ENCODE data around the gene KCNJ12.
"Not testable (repeated sequence)": the region's sequence is repeated elsewhere in the genome, so short reads cannot be mapped to it uniquely, and the experiment has no call there.

KCNJ12 gene

DNA sequence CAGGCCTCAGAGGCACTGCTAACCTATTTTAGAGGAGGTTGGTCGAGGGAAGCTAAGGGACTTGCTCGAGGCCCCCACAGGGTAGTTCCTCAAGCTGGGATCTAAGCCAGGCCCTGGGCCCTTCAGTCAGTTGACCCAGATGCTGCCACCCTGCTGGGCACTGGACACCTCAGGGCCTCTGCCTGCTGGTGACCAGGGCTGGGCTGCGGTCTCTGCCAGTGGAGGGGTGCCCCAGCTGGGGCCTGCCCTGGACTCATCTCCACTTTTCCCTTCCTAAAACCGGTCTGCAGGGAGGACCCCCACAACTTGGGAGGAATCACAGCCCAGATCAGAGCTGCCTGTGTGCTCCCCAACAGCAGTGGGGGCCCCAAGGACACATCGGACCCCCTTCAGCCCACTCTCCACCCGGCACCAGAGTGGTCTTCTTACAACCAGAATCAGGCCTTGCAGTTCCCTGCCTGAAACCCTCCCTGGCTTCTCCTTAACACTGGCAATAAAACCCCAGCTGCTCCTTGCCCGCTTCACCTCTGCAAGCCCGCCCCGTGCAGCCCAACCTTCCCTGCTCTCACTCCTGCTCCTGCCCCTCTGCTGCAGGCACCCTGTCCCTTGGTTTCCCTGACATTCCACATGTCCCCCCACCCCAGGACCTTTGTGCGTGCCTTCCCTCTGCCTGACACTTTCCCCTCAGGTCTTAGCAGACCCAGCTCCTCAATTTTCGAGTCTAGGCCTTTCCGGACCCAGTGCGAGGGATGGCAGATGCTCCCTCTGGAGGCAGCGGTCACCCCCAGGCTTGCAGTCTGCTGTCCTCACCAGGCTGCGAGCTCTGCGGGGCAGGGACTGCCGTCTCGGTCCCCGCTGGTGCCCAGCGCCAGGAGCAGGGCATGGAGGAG is 45.5 kb downstream of the KCNJ12 start:
- H3K27ac ChIP-seq (ENCODE audit: low read depth, low read length); H3K36me3 ChIP-seq (ENCODE audit: insufficient read depth, low read length); H3K9ac ChIP-seq (ENCODE audit: low read depth, low read length); H3K4me3 ChIP-seq (ENCODE audit: low read length); H3K4me1 ChIP-seq (ENCODE audit: insufficient read depth, low read length); H3K27me3 ChIP-seq (ENCODE audit: insufficient read depth, low read length); H3K9me3 ChIP-seq (ENCODE audit: insufficient read depth, low read depth, low read length): not testable (repeated sequence)
- 87% methylated on average over 20 of the region's 20 CpGs for WGBS

DNA sequence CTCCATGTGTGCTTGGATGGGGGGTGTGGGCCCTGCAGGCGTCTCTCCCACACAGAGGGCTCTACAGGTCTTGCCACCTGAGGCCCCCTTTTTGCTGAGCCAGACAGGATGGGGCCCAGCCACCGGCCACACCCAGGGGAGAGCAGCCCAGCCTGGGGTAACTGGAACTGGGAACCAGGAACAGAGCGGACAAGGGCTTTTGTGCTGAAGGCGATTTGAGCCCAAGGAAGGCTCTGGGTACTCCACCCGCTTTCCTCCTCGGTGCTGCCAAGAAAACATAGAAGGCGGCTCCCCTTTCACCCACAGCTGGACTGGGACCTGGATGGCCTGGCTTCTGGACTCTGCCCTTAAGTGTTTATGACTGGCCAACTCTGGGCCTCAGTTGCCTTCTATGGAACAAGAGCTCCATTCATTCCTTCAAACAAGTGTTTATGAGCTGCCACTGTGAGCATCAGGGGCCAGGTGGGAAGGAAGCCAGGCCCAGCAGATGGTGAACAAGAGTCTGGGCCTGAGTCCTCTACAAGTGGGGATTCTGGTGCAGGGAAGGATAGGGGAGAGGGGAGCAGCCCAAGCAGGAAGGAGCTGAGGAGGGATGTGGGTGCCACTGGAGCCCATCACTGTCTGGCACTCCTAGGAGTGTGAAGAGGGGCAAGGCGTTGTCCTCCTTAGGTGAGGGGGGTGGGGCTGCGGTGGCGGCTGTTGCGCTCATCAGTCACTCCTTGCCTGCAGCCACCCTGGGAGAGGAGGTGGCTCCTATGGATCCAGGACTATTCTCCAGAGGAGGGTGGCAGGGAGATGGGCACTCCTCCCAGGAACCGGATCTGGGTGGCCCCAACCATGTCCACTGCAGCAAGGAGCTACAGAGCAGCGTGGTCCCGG is 46.4 kb downstream of the KCNJ12 start:
- H3K9ac ChIP-seq (ENCODE audit: low read depth, low read length); H3K27me3 ChIP-seq (ENCODE audit: insufficient read depth, low read length); H3K27ac ChIP-seq (ENCODE audit: low read depth, low read length); H3K36me3 ChIP-seq (ENCODE audit: insufficient read depth, low read length); H3K4me1 ChIP-seq (ENCODE audit: insufficient read depth, low read length); H3K4me3 ChIP-seq (ENCODE audit: low read length); H3K9me3 ChIP-seq (ENCODE audit: insufficient read depth, low read depth, low read length): not testable (repeated sequence)
- WGBS: 82% methylated on average over 9 of the region's 14 CpGs

DNA sequence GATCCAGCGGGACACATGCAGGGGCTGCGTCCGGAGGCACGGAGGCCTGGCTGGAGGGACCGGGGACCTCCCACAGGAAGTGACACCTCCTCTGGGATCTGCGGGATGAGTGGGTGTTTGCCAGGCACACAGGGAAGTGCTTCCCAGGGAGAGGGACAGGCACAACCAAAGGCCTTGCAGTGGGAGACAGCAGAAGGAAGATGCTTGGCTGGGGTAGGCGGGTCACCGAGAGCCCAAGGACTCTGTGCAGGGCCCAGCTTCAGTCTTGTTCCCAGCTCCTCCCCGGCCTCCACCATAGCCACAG is 47.0 kb downstream of the KCNJ12 start:
- not testable (repeated sequence) for H3K27me3 ChIP-seq (ENCODE audit: insufficient read depth, low read length); H3K9me3 ChIP-seq (ENCODE audit: insufficient read depth, low read depth, low read length); H3K27ac ChIP-seq (ENCODE audit: low read depth, low read length); H3K36me3 ChIP-seq (ENCODE audit: insufficient read depth, low read length); H3K4me3 ChIP-seq (ENCODE audit: low read length); H3K9ac ChIP-seq (ENCODE audit: low read depth, low read length); H3K4me1 ChIP-seq (ENCODE audit: insufficient read depth, low read length)
- WGBS: 88% methylated on average over 9 of the region's 9 CpGs

DNA sequence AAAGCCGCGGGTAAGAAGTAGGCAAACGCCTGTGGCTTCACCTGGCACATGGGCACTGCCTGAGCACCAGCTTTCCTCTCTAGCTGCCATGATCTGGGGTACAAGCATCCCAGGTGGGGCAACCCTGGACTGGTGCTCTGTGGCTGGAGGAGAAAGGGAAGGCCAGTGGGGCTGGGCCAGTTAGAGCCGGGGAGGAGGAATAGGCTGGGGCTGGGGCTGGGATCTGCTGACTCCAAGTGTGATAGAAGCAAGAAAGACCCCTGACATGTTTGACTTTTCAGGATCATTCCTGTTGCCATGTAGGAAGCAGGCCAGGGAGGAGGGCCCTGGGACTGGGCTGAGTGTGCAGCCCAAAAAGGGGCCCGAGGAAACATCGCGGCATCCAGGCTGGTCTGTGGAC is 48.5 kb downstream of the KCNJ12 start:
- not testable (repeated sequence) for H3K4me3 ChIP-seq (ENCODE audit: low read length); H3K27me3 ChIP-seq (ENCODE audit: insufficient read depth, low read length); H3K36me3 ChIP-seq (ENCODE audit: insufficient read depth, low read length); H3K27ac ChIP-seq (ENCODE audit: low read depth, low read length); H3K4me1 ChIP-seq (ENCODE audit: insufficient read depth, low read length); H3K9ac ChIP-seq (ENCODE audit: low read depth, low read length); H3K9me3 ChIP-seq (ENCODE audit: insufficient read depth, low read depth, low read length)
- WGBS: 90% methylated on average over 7 of the region's 7 CpGs

DNA sequence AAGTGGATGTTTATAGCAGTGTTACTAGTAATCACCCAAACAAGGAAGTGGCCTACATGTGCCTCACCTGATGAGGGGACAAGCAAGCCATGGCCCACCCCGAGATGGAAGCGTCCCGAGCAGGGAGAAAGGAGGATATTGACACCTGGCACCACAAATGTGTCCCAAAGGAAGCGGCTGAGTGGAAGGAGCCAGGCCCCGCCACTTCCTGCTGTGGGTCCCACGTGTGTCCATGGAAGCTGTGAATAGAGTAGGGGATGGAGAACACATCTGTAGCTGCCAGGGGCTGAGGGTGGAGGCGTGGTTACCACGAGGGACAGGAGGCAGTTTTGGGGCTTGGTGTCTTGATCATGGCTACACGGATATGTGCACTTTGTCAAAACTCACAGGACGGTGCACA is 49.2 kb downstream of the KCNJ12 start:
- WGBS: 88% methylated on average over 9 of the region's 10 CpGs
- Histone ChIP-seq H3K27me3 (ENCODE audit: insufficient read depth, low read length) (no peaks in the 10 kb centered on the region), H3K4me3 (ENCODE audit: low read length) (no peak overlapping the region), H3K4me1 (ENCODE audit: insufficient read depth, low read length) (no peaks in the 10 kb centered on the region), H3K9me3 (ENCODE audit: insufficient read depth, low read depth, low read length) (no peaks in the 10 kb centered on the region), H3K9ac (ENCODE audit: low read depth, low read length) (no peak overlapping the region), H3K27ac (ENCODE audit: low read depth, low read length) (no peak overlapping the region), H3K36me3 (ENCODE audit: insufficient read depth, low read length) (no peaks in the 10 kb centered on the region)

DNA sequence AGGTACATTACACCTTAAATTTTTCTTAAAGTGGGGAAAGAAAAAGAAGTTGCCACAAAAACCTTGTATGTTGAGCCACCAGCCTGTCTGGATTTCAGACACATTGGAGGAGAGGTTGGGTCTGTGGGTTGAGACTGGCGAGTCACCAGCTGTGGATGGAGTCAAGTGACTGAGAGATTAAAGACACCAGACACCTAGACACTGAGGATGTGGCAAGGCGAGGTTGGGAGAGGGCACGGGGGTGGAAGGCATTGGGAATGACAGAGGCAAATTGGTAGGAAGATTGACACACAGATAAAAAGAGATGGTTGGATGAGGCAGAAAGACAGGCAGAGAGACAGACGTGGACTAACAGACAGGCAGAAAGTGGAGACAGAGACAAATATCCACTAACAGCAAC is 49.6 kb downstream of the KCNJ12 start:
- no peaks in the 10 kb centered on the region for H3K4me1 ChIP-seq (ENCODE audit: insufficient read depth, low read length)
- whole genome bisulfite sequencing: 78% methylated on average over 4 of the region's 4 CpGs

DNA sequence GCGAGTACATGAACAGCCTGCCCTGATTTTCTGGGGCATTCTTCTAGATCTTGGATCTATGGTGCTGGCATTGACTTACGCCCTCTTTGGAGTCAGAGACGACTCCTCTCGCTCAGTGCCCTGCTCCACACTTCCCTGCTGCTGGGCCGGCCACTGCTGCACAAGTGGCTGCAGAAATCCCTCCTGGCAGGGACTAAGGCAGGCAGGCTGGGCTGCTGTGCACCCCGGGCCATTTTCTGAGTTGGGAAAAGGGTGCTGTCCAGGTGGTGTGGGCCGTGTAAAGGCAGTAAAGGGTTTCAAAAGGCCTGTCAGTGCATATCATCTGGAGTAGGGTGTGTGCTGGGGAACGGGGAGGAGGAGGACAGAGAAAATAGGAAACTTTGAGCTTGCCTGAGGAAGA is 50.1 kb downstream of the KCNJ12 start:
- not testable (repeated sequence) for H3K9ac ChIP-seq (ENCODE audit: low read depth, low read length); H3K4me1 ChIP-seq (ENCODE audit: insufficient read depth, low read length); H3K9me3 ChIP-seq (ENCODE audit: insufficient read depth, low read depth, low read length); H3K36me3 ChIP-seq (ENCODE audit: insufficient read depth, low read length); H3K4me3 ChIP-seq (ENCODE audit: low read length); H3K27me3 ChIP-seq (ENCODE audit: insufficient read depth, low read length); H3K27ac ChIP-seq (ENCODE audit: low read depth, low read length)
- WGBS: 90% methylated on average over 7 of the region's 8 CpGs

More for the DNA sequence above, 49.6 kb downstream of the KCNJ12 start:
- no peaks in the 10 kb centered on the region for H3K36me3 ChIP-seq (ENCODE audit: insufficient read depth, low read length)
- no peak overlapping the region for H3K27ac ChIP-seq (ENCODE audit: low read depth, low read length)
- no peak overlapping the region for H3K9ac ChIP-seq (ENCODE audit: low read depth, low read length)
- no peaks in the 10 kb centered on the region for H3K27me3 ChIP-seq (ENCODE audit: insufficient read depth, low read length)
- no peak overlapping the region for H3K4me3 ChIP-seq (ENCODE audit: low read length)
- no peaks in the 10 kb centered on the region for H3K9me3 ChIP-seq (ENCODE audit: insufficient read depth, low read depth, low read length)

DNA sequence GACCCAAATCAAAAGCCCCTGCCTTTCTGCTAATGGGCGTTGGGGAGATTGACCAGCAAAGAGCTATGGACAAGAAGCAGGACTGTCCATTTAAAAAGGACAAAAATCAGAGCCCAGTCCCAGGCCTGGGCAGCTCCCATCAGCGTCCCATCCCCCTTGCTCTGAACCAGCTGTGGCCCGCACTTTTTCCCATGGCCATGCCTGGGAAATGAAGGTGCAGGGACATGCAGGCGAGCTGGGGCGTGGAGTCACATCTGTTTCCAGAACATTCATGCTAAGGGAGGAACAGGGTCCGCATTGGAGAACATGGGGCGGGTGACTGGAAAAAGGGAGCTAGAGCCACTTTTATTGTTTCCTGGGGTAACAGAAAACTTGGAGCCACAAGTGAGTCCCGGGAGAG is 50.7 kb downstream of the KCNJ12 start:
- 88% methylated on average over 7 of the region's 8 CpGs for WGBS
- H3K9ac ChIP-seq (ENCODE audit: low read depth, low read length); H3K27ac ChIP-seq (ENCODE audit: low read depth, low read length); H3K36me3 ChIP-seq (ENCODE audit: insufficient read depth, low read length); H3K4me3 ChIP-seq (ENCODE audit: low read length); H3K4me1 ChIP-seq (ENCODE audit: insufficient read depth, low read length); H3K9me3 ChIP-seq (ENCODE audit: insufficient read depth, low read depth, low read length); H3K27me3 ChIP-seq (ENCODE audit: insufficient read depth, low read length): not testable (repeated sequence)

DNA sequence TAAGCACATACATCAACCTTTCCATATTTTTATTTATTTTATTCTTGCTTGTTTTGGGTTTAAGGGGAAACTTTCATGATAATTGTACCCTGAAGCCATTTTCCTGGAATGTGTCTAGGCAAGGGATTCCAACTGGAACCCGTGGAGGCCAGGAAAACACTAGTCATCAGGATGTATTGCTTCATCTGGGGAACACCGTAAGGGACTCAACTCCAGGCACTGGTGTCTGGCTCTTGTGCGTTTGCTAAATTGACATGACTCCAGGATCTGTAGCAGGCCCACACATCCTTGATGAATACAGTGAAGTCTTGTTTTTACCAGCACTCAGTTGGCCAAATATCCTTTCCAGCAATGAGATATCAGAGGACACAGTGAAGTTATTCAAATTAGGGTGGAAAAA is 51.6 kb downstream of the KCNJ12 start:
- not testable (repeated sequence) for H3K27me3 ChIP-seq (ENCODE audit: insufficient read depth, low read length); H3K27ac ChIP-seq (ENCODE audit: low read depth, low read length); H3K9me3 ChIP-seq (ENCODE audit: insufficient read depth, low read depth, low read length); H3K36me3 ChIP-seq (ENCODE audit: insufficient read depth, low read length); H3K9ac ChIP-seq (ENCODE audit: low read depth, low read length); H3K4me1 ChIP-seq (ENCODE audit: insufficient read depth, low read length); H3K4me3 ChIP-seq (ENCODE audit: low read length)
- no CpG with 5 or more reads among the region's 3 CpGs for WGBS

DNA sequence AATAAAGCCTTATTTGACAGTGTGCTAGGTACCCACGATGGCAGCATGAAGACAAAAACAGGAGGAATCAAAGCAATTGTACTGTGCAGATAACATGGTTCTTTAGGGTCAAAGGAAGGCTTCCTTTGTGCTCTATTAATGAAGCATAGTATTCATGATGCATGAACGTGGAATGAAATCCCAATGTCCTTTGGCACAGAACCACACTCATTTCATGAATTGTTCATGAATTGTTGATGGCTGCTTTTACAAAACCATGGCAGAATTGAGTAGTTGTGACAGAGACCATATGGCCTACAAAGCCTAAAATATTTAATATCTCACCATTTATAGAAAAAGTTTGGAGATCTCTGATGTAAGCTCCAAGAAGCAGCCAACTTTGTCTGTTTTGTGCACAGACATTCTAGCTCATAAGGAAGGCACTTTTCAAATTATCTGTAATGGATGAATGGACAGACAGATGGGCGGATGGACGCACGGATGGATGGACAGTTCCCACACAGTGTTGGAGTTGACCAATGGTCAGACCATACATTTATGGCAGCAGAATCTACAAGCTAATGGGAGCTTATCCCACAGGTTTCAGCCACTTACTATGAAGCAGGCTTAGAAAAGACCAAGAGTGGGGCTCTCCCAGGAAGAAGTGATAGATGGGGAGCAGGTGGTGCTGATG is 52.7 kb downstream of the KCNJ12 start:
- not testable (repeated sequence) for H3K4me3 ChIP-seq (ENCODE audit: low read length); H3K9ac ChIP-seq (ENCODE audit: low read depth, low read length); H3K27ac ChIP-seq (ENCODE audit: low read depth, low read length); H3K27me3 ChIP-seq (ENCODE audit: insufficient read depth, low read length); H3K9me3 ChIP-seq (ENCODE audit: insufficient read depth, low read depth, low read length); H3K36me3 ChIP-seq (ENCODE audit: insufficient read depth, low read length); H3K4me1 ChIP-seq (ENCODE audit: insufficient read depth, low read length)
- 85% methylated on average over 5 of the region's 5 CpGs for whole genome bisulfite sequencing

DNA sequence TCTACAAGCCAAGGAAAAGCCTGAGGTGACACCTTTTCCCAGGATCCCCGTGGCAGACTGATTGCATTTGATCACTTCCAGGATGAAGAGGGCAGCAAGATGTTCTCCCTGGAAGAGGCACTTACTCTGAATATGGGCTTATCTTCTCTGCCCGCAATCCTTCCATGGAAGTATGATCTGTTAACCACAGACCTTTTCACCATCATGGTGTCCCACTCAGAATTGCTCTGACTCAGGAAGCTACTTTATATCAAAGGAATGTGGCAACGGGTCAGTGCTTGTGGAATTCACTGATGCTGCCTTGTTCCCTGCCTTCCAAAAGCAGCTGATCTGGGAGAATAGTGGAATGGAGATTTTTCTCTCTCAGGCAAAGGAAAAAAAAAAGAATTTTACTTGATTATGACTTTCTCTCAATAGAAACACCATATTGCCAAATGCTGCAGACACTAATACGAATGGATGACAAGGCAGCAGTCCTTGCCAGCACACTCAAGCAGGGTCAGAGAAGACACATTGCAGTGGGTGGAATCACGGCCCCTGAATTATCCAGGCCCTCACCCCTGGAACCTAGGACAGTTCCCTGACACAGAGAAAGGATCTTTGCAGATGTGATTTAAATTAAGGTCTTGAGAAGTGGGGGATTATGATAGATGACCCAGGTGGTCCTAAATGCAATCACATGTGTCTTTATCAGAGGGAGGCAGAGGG is 53.9 kb downstream of the KCNJ12 start:
- H3K4me1 ChIP-seq (ENCODE audit: insufficient read depth, low read length); H3K27ac ChIP-seq (ENCODE audit: low read depth, low read length); H3K36me3 ChIP-seq (ENCODE audit: insufficient read depth, low read length); H3K27me3 ChIP-seq (ENCODE audit: insufficient read depth, low read length); H3K9me3 ChIP-seq (ENCODE audit: insufficient read depth, low read depth, low read length); H3K4me3 ChIP-seq (ENCODE audit: low read length); H3K9ac ChIP-seq (ENCODE audit: low read depth, low read length): not testable (repeated sequence)
- 90% methylated on average over 1 of the region's 5 CpGs for WGBS

Data from HUES64 (cell line).